ENCODE results near the gene TAF1A. TPM values are rescaled to one million over a fixed set of nuclear protein-coding genes. Genes with fewer than 3 reads are reported as not detected.
A peak's percentile ranks its signal among the peaks of the same experiment; 100 is the strongest.
"Not testable (repeated sequence)": the region's sequence is repeated elsewhere in the genome, so short reads cannot be mapped to it uniquely, and the experiment has no call there.

The TAF1A gene
- total RNA-seq (2014; rRNA removed; shearing (Covaris generic)) = 4.8 and 5.3 TPM in 2 replicates

- peak; percentile 92 for DNase-seq (ENCODE audit: low spot score)
Observed at GRCh38 chr1:222589462-222590302, at the start of gene TAF1A. TAF1A (minus strand) TSS chr1:222589933.

- peak; percentile 99 for DNase-seq (ENCODE audit: low spot score)
Observed at GRCh38 chr1:222634180-222635013, 44.7 kb upstream of the TAF1A start.

DNA sequence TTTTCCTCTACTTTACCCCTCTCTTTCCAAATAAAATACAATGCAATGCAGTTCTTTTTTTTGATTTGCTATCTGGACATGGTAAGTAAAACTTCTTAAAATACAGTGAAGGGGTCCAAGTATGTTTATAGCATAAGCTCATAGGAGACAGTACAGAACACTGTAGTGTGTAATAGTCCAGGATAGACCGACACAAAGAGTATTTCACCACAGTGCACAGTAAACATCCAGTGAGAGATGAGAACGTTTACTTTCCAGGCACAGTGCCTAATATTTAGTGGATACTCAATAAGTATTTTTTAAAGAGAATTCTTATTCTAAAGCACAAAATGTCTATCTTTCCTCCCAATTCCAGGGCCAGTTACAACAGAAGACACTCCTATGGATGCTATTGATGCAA lies 43.0 kb upstream of the TAF1A start:
- no peak for DNase-seq (ENCODE audit: low spot score)

- DNase-seq (ENCODE audit: low spot score) = no peak
Observed at GRCh38 chr1:222631611-222632208, 42.0 kb upstream of the TAF1A start.

DNA sequence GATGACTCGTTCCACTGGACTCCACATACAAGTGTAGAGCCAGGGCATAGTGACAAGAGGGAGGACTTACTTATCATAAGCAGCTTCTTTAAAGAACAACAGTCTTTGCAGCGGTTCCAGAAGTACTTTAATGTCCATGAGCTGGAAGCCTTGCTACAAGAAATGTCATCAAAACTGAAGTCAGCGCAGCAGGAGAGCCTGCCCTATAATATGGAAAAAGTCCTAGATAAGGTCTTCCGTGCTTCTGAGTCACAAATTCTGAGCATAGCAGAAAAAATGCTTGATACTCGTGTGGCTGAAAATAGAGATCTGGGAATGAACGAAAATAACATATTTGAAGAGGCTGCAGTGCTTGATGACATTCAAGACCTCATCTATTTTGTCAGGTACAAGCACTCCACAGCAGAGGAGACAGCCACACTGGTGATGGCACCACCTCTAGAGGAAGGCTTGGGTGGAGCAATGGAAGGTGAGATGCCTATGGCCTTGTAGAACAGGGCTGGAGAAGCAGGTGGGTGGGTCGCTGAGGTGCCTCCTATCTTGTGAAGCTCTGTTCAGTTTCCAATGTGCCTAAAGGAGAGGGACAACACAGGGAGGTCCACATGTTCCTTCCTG lies 40.3 kb upstream of the TAF1A start:
- no peak for DNase-seq (ENCODE audit: low spot score)

GRCh38 chr1:222627232-222627631 lies 37.5 kb upstream of the TAF1A start:
- no peak for DNase-seq (ENCODE audit: low spot score)

GRCh38 chr1:222624214-222624613 lies 34.5 kb upstream of the TAF1A start:
- no peak for DNase-seq (ENCODE audit: low spot score)

DNA sequence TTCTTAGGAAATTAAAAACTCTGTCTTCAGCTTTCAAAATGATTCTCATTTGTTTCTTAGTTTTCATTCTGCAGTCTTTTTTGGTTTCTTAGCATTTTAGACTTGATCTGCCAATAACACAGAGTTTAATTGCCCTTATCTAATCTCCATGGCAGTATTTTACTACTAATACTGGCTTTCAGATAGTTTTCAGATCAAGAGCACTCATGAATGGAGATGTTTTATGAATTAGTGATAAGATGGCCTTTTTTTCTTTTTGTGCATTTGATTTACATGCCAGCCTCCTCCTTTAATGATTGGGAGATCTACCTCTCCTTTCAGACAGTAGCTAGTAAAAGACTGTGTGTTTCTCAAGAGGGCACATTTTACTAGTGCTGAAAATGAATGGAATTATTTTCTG lies 33.7 kb upstream of the TAF1A start:
- no peak for DNase-seq (ENCODE audit: low spot score)

DNA sequence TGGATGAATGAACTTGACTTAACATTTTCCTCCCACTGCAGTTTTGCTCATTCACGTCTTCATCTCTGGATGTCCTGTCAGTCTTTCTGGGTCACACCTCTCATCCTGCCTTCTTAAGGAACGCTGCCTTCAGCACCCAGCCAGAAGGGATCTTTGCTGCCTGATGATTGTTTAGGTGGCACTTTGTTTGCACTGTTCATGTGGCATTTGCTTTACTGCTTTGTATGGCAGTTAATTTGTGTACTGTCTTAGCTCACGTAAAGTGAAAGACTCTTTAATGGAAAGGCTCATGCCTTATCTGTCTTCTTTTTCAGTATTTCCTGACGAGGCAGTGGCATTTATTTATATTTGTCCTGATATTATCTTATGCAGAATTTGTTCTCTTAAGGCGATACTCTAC lies 33.0 kb upstream of the TAF1A start:
- DNase-seq (ENCODE audit: low spot score) = no peak

DNA sequence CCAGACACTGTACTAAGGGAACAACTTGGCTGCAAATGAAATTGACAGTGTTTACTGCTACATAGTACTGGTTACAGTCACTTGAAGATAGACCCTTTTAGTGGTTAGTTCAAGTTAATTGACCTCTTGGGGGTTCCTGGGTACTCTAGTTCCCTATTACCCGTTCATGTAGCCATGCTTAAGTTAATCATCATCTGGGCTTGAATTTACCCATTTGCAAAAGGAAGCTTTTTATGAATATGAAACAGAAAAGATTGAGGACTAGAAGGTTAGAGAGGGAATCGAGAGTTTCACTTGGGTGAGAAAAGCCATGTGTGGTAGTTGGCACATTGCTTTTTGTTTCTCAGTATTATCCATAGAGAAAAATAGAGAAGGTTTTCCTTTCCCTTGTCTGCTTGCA lies 30.8 kb upstream of the TAF1A start:
- DNase-seq (ENCODE audit: low spot score) = no peak

GRCh38 chr1:222618880-222619596 lies 29.3 kb upstream of the TAF1A start:
- peak; percentile 47 for DNase-seq (ENCODE audit: low spot score)

GRCh38 chr1:222618001-222618879 lies 28.5 kb upstream of the TAF1A start, which contains the start of gene MIA3:
MIA3 (plus strand) TSS chr1:222618097; CDS start chr1:222618111, 14 bp downstream.
- peak; percentile 41 for DNase-seq (ENCODE audit: low spot score)

DNA sequence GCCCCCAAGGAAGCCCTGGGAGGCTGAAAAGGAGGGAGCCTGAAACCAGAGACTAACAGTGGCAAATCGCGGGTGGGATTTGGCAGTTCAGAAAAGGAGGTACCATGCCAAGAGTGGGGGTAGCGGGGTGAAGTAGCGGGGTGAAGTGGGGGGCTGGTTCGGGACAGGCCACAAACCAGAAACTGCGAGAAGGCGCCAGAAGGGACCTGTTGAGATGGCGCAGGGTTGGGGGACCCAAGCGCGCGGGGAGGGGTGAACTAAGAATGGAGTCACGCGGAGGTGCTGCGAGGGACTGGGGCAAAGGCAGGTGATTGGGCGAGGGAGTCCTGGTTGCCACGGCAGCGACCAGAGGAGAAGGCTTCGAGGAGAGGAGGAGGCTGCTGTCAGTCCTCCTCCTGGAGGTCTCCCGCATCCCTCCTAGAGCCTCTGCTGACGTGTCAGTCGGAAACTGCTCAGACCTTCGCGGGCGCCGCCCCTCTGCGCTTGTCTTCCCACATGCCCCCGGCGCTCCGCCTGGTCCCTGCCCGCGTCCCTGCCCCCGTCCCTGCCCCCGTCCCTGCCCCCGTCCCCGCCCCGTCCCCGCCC lies 27.7 kb upstream of the TAF1A start:
- DNase-seq (ENCODE audit: low spot score) = peak; percentile 80

DNA sequence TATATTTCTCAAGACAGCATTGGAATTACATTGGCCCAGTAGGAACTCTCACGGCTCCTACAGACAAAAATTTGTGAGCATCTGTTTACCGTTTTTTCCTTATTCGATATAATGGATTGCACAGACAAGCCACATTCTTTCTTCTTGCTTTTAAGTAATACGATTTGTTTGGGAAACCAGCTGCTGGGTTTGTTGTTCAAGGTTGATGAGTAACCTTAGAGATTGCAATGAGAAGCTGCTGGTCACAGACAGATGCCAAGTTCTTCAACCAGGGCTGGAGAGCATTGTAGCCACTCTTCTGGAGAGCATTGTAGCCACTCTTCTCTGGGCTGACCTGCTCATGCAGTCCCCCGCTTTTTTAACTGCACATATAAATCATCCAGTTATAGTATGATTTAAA lies 26.8 kb upstream of the TAF1A start:
- no peak for DNase-seq (ENCODE audit: low spot score)

DNA sequence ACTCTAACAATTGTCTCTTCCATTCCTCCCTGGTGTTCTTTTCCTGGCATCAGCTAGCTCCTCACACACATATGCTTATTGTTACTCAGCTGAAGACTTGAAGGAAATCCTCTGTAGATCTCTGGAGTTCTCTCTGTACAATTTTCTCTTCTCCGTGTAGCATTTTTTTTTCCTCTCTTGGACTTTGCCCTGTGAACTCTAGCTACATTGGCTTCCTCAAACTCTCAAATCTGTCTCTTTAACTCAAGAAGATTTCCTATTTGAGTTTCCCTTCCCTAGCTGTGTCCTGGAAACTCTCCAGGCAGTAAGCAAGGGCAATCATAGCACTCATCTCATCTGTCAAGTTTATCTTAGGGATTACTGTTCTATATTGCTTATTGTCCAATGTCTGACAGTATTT lies 23.9 kb upstream of the TAF1A start:
- DNase-seq (ENCODE audit: low spot score) = no peak

GRCh38 chr1:222610728-222611127 lies 21.0 kb upstream of the TAF1A start:
- no peak for DNase-seq (ENCODE audit: low spot score)

DNA sequence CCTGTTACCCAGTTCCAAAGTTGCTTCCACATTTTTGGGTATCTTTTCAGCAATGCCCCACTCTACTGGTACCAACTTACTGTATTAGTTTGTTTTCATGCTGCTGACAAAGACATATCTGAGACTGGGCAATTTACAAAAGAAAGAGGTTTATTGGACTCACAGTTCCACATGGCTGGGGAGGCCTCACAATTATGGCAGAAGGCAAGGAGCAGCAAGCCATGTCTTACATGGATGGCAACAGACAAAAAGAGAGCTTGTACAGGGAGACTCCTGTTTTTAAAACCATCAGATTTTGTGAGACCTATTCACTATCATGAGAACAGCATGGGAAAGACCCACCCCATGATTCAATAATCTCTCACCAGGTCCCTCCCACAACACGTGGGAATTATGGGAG lies 19.4 kb upstream of the TAF1A start:
- not testable (repeated sequence) for DNase-seq (ENCODE audit: low spot score)

GRCh38 chr1:222606757-222607156 lies 17.0 kb upstream of the TAF1A start:
- no peak for DNase-seq (ENCODE audit: low spot score)

DNA sequence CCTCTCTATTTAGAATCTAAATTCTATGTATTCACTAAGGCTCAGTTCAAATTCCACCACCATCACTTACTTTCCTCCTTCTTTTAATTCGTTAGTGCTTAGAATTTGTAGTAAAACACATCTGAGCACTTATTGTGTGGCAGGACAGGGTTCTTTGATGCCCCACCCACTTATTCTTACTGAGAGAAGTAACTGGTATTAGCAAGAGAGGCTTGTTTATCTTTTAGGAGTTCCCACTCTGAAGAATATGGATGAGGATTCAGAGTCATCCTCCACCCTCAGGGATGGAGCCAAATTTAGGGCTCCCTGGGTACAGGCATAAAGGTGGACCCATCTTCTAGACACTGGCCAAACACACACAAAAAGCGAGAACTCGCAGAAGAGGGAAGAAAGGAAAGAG lies 11.5 kb upstream of the TAF1A start:
- no peak for DNase-seq (ENCODE audit: low spot score)

GRCh38 chr1:222600281-222600680 lies 10.5 kb upstream of the TAF1A start:
- DNase-seq (ENCODE audit: low spot score) = no peak

Measured in HT-29 (cell line).